Adrenal gland (tissue), 5 donors: ENCODE data around the gene ESRRB.

Experiments used
- POLR2A ChIP-seq, 2 donors: fragments of 450-650 bp; IDR thresholded peaks; one replicate each; pipeline ENCODE4 v1.6.1; 2017; ENCODE audit warnings: antibody characterized with exemption in 2 of 2, mild to moderate bottlenecking in 2 of 2, moderate library complexity in 1 of 2
- TF ChIP-seq, protein P1 (sequence below), 6 experiments: fragments of 450-650 bp in 4 of 6; fragments of 200-600 bp in 2 of 6; sonication (generic) in 1 of 6; IDR thresholded peaks; 1 replicate in 5 of 6; 2 replicates in 1 of 6; pipeline versions ENCODE4 v1.5.1 to v1.8.0; 2016 to 2021; ENCODE audit warnings: antibody characterized with exemption in 6 of 6, mild to moderate bottlenecking in 2 of 6, moderate library complexity in 1 of 6
- donor health status: DM: no; HTN: no; CAD: no.

DNA sequence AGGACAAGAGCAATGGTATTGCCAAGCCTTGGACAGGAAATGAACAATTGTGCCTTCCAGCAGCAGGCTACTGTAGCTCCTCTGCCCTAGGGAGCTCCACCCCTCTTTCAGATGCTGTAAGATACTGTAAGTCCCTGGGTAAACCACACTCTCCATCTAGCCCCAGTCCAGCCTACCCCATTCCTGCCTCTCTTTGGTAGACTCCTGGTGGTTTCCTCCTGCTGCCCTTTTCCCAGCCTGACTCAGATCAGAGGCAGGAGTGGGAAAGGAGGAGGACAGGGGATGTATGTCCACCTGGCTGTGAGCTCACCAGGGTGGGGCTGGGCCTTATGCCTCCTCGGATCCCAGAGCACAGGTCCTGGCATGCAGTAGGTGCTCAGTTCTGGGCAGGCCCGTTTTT lies 174.6 kb downstream of the ESRRB start:
- TF ChIP-seq, protein P1, sequence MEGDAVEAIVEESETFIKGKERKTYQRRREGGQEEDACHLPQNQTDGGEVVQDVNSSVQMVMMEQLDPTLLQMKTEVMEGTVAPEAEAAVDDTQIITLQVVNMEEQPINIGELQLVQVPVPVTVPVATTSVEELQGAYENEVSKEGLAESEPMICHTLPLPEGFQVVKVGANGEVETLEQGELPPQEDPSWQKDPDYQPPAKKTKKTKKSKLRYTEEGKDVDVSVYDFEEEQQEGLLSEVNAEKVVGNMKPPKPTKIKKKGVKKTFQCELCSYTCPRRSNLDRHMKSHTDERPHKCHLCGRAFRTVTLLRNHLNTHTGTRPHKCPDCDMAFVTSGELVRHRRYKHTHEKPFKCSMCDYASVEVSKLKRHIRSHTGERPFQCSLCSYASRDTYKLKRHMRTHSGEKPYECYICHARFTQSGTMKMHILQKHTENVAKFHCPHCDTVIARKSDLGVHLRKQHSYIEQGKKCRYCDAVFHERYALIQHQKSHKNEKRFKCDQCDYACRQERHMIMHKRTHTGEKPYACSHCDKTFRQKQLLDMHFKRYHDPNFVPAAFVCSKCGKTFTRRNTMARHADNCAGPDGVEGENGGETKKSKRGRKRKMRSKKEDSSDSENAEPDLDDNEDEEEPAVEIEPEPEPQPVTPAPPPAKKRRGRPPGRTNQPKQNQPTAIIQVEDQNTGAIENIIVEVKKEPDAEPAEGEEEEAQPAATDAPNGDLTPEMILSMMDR (IDR thresholded peaks at IDR 0.05), result no peak
- no peak for TF ChIP-seq POLR2A (IDR thresholded peaks at IDR 0.05)
